DOHH2 (cell line): ENCODE results near the gene RNF26.

ENCODE experiments used
- H3F3A ChIP-seq: fragments of 200-600 bp; sonication (generic), shearing (Covaris generic); 2 replicates; pipeline ENCODE4 v1.6.0; 2016; ENCODE audit warnings: antibody characterized with exemption, mild to moderate bottlenecking; ENCODE audit not compliant: control insufficient read depth, insufficient read depth
- H3K27ac ChIP-seq: fragments of 200-600 bp; sonication (generic); 2 replicates; pipeline ENCODE4 v1.5.1; 2014; ENCODE audit warnings: low read depth, mild to moderate bottlenecking, low read length, moderate library complexity
- H3K27me3 ChIP-seq: fragments of 200-600 bp; sonication (generic); 2 replicates; pipeline ENCODE4 v1.6.1; 2014; ENCODE audit warnings: mild to moderate bottlenecking, low read length, mixed read lengths; ENCODE audit not compliant: control insufficient read depth
- H3K36me3 ChIP-seq: fragments of 200-600 bp; sonication (generic); 2 replicates; pipeline ENCODE4 v1.6.1; 2014; ENCODE audit warnings: mild to moderate bottlenecking, low read length, moderate library complexity, mixed read lengths; ENCODE audit not compliant: control insufficient read depth
- H3K4me1 ChIP-seq: fragments of 200-600 bp; sonication (generic); 2 replicates; pipeline ENCODE4 v1.6.1; 2014; ENCODE audit warnings: mild to moderate bottlenecking, low read length, mixed read lengths; ENCODE audit not compliant: control insufficient read depth
- H3K4me2 ChIP-seq: fragments of 200-600 bp; sonication (generic); 2 replicates; pipeline ENCODE4 v1.6.0; 2014; ENCODE audit warnings: mild to moderate bottlenecking, low read length, moderate library complexity
- H3K4me3 ChIP-seq: fragments of 200-600 bp; sonication (generic); 2 replicates; pipeline ENCODE4 v1.5.1; 2014; ENCODE audit warnings: mild to moderate bottlenecking, low read length, mixed read lengths
- H3K79me2 ChIP-seq: fragments of 200-600 bp; sonication (generic); 2 replicates; pipeline ENCODE4 v1.6.1; 2014; ENCODE audit warnings: mild to moderate bottlenecking, low read length, mixed read lengths; ENCODE audit not compliant: control insufficient read depth
- H3K9me2 ChIP-seq: fragments of 200-600 bp; sonication (generic); replicated peaks from 2 replicates; pipeline ENCODE4 v1.6.1; 2014; ENCODE audit warnings: mild to moderate bottlenecking, low read length, mixed read lengths; ENCODE audit not compliant: control insufficient read depth
- H3K9me3 ChIP-seq: fragments of 200-600 bp; sonication (generic); 2 replicates; pipeline ENCODE4 v1.6.1; 2014; ENCODE audit warnings: antibody characterized with exemption, low read length, mixed read lengths; ENCODE audit not compliant: control insufficient read depth, insufficient read depth
- H4K20me1 ChIP-seq: fragments of 200-600 bp; sonication (generic); 2 replicates; pipeline ENCODE4 v1.6.0; 2014; ENCODE audit warnings: low read depth, mild to moderate bottlenecking, antibody characterized with exemption, low read length, moderate library complexity; ENCODE audit not compliant: control insufficient read depth, insufficient read depth
- EZH2phosphoT487 ChIP-seq: fragments of 200-600 bp; sonication (generic); IDR thresholded peaks from 2 replicates; pipeline ENCODE4 v1.6.1; 2017; ENCODE audit warnings: borderline replicate concordance, mild to moderate bottlenecking, antibody characterized with exemption, low read length, moderate library complexity, mixed read lengths
- TF ChIP-seq, protein P1 (sequence below): fragments of 200-600 bp; sonication (generic); IDR thresholded peaks from one replicate; pipeline ENCODE4 v1.5.1; 2014; ENCODE audit warnings: antibody characterized with exemption, mild to moderate bottlenecking, low read depth, low read length; ENCODE audit not compliant: poor library complexity, severe bottlenecking

The RNF26 gene

DNA sequence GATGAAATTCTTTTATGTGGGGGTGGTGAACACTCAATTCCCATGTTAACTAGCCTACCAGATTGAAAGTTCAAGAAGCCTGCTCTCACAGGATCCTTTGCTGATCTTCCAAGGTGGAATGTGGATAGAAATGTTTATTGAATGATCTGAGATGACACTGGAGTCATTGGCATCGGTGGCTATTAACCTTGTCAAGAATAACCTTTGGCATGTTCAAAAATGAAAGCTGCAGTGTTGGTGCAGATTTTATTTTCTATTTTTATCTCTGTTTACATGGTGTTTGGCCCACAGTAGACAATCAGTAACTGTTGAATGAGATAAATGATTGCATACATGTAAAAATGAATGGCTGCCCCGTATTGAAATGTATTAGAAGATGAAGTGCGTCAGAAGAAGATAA lies 36.4 kb upstream of the RNF26 start:
- H3K36me3 ChIP-seq: peaks cover 64% of the 10 kb centered on the region
- no peaks in the 10 kb centered on the region for H4K20me1 ChIP-seq

DNA sequence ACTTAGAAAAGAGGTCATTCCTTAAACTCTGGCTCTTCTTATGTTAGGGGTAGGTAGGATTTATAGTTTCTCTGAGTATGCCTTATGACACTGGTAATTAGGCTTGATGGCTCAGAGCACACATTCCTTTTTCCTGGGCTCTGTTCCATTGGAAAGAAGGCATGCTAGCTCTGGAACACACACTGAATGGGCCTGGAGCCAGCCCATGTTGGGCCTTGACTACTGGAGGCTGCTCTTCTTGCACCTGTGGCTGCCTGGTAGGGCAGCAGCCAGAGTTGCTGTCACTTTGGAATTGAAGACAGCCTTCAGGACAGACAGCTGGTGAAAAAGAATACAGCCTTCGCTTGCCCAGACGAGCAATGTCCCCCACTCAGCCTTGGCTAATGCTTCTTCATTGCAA lies 35.6 kb upstream of the RNF26 start:
- no peaks in the 10 kb centered on the region for H3K9me2 ChIP-seq
- H3K36me3 ChIP-seq: peaks cover 72% of the 10 kb centered on the region
- H3K79me2 ChIP-seq: no peaks in the 10 kb centered on the region
- H4K20me1 ChIP-seq: no peaks in the 10 kb centered on the region
- no peak overlapping the region for H3K4me2 ChIP-seq
- H3K4me3 ChIP-seq: no peak overlapping the region
- H3K27me3 ChIP-seq: no peaks in the 10 kb centered on the region
- H3K9me3 ChIP-seq: no peaks in the 10 kb centered on the region
- H3F3A ChIP-seq: 0 out of 2 replicates have a peak, but pooled peaks cover 3% of the 10 kb centered on the region
- TF ChIP-seq EZH2phosphoT487: no peak
- TF ChIP-seq, protein P1, sequence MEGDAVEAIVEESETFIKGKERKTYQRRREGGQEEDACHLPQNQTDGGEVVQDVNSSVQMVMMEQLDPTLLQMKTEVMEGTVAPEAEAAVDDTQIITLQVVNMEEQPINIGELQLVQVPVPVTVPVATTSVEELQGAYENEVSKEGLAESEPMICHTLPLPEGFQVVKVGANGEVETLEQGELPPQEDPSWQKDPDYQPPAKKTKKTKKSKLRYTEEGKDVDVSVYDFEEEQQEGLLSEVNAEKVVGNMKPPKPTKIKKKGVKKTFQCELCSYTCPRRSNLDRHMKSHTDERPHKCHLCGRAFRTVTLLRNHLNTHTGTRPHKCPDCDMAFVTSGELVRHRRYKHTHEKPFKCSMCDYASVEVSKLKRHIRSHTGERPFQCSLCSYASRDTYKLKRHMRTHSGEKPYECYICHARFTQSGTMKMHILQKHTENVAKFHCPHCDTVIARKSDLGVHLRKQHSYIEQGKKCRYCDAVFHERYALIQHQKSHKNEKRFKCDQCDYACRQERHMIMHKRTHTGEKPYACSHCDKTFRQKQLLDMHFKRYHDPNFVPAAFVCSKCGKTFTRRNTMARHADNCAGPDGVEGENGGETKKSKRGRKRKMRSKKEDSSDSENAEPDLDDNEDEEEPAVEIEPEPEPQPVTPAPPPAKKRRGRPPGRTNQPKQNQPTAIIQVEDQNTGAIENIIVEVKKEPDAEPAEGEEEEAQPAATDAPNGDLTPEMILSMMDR: no peak
- H3K27ac ChIP-seq: no peak overlapping the region
- no peaks in the 10 kb centered on the region for H3K4me1 ChIP-seq

More for the DNA sequence above, 36.4 kb upstream of the RNF26 start:
- Histone ChIP-seq H3K9me2 (no peaks in the 10 kb centered on the region), H3K27ac (no peak overlapping the region), H3F3A (0 out of 2 replicates have a peak, but pooled peaks cover 3% of the 10 kb centered on the region), H3K9me3 (no peaks in the 10 kb centered on the region), H3K79me2 (no peaks in the 10 kb centered on the region), H3K27me3 (no peaks in the 10 kb centered on the region), H3K4me2 (no peak overlapping the region), H3K4me1 (no peaks in the 10 kb centered on the region), H3K4me3 (no peak overlapping the region)
- TF ChIP-seq, protein P1: no peak
- TF ChIP-seq EZH2phosphoT487: no peak

DNA sequence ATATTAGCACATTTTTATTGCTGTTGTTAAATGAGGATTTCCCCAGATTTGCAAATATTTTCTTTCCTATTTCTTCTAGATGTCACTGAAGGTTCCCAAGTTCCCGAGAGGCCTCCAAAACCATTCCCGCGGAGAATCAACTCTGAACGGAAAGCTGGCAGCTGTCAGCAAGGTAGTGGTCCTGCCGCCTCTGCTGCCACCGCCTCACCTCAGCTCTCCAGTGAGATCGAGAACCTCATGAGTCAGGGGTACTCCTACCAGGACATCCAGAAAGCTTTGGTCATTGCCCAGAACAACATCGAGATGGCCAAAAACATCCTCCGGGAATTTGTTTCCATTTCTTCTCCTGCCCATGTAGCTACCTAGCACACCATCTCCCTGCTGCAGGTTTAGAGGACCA lies 34.9 kb upstream of the RNF26 start:
- Histone ChIP-seq H3K27me3 (no peaks in the 10 kb centered on the region), H3K4me3 (no peak overlapping the region), H3K79me2 (no peaks in the 10 kb centered on the region), H3K9me2 (no peaks in the 10 kb centered on the region), H4K20me1 (no peaks in the 10 kb centered on the region), H3K4me2 (no peak overlapping the region), H3F3A (0 out of 2 replicates have a peak, but pooled peaks cover 3% of the 10 kb centered on the region), H3K36me3 (peaks cover 77% of the 10 kb centered on the region), H3K9me3 (no peaks in the 10 kb centered on the region), H3K27ac (no peak overlapping the region), H3K4me1 (no peaks in the 10 kb centered on the region)
- TF ChIP-seq, protein P1: no peak
- no peak for TF ChIP-seq EZH2phosphoT487
